HCT116 (cell line): ENCODE data around the gene TEX54. TPM values are rescaled to one million over a fixed set of nuclear protein-coding genes. Genes with fewer than 3 reads are reported as not detected.

Source experiments
- ATAC-seq: fragments of 200-7000 bp; cut with Tn5 transposase; 2 replicates; pipeline ENCODE4 v1.9.1; 2020; ENCODE audit warnings: mild to moderate bottlenecking, moderate library complexity
- BruUV-seq: library from RNA; stranded (reverse); fragments of 400-500 nt; replicated peaks from 2 replicates; lab custom pipeline; 2021; lab: Mats Ljungman, UMichigan
- CTCF ChIA-PET: fragments of 300-600 bp; sonication (Branson Sonifier 250); formaldehyde crosslinking; loops from one replicate; lab custom pipeline; 2021; ENCODE audit warnings: antibody characterized with exemption; lab: Charles Lee
- POLR2A ChIA-PET: fragments of 300-600, 350-600 bp; sonication (Branson Sonifier 250); formaldehyde crosslinking; loops from one replicate; lab custom pipeline; 2021; ENCODE audit warnings: antibody characterized with exemption; lab: Charles Lee
- RAD21 ChIA-PET, 2 experiments: fragments of 300-600 bp; sonication (Branson Sonifier 250); formaldehyde crosslinking; loops; one replicate each; lab custom pipeline; 2023; ENCODE audit warnings: low total read pairs in 2 of 2; ENCODE audit not compliant: uncharacterized antibody in 2 of 2, unreplicated experiment in 2 of 2, low non-redundant PET in 1 of 2; lab: Charles Lee
- DNase-seq: peaks from one replicate; pipeline ENCODE4 v3.0.0-alpha.2; 2010; ENCODE audit warnings: low read depth, low spot score
- H2AFZ ChIP-seq: fragments of 200-600 bp; shearing (Covaris generic), sonication (generic); 2 replicates; pipeline ENCODE4 v1.6.1; 2017; ENCODE audit warnings: low read depth, mixed run types, mixed read lengths, antibody characterized with exemption, low read length; ENCODE audit not compliant: poor library complexity, severe bottlenecking
- H3K27ac ChIP-seq: 2 replicates; pipeline ENCODE4 v1.5.1; 2012; ENCODE audit warnings: low read depth, low read length
- H3K27me3 ChIP-seq: fragments of 200-600 bp; sonication (generic); 2 replicates; pipeline ENCODE4 v1.6.1; 2016; ENCODE audit warnings: mixed run types, low read length, mixed read lengths; ENCODE audit not compliant: insufficient read depth
- H3K36me3 ChIP-seq, 2 experiments: fragments of 200-500 bp in 1 of 2; fragments of 200-600 bp in 1 of 2; sonication (Bioruptor generic) in 1 of 2; sonication (generic) in 1 of 2; 2 replicates each; pipeline versions ENCODE4 v1.5.1 to v1.6.1; 2014 to 2016; ENCODE audit warnings: low read length in 2 of 2, inconsistent platforms in 1 of 2, mixed read lengths in 1 of 2, mixed run types in 1 of 2; ENCODE audit not compliant: insufficient read depth in 2 of 2, control insufficient read depth in 1 of 2
- H3K4me1 ChIP-seq, 2 experiments: fragments of 200-600 bp in 1 of 2; sonication (generic) in 1 of 2; 2 replicates each; pipeline versions ENCODE4 v1.5.1 to v1.6.1; 2012 to 2017; ENCODE audit warnings: low read length in 2 of 2, inconsistent platforms in 1 of 2, mild to moderate bottlenecking in 1 of 2, mixed read lengths in 1 of 2, mixed run types in 1 of 2, moderate library complexity in 1 of 2; ENCODE audit not compliant: insufficient read depth in 2 of 2, control insufficient read depth in 1 of 2
- H3K4me2 ChIP-seq: fragments of 200-600 bp; sonication (generic); 2 replicates; pipeline ENCODE4 v1.6.1; 2017; ENCODE audit warnings: mixed run types, low read length, mixed read lengths
- H3K4me3 ChIP-seq, 2 experiments: fragments of 200-600 bp in 1 of 2; sonication (generic) in 1 of 2; replicated peaks in 1 of 2; 2 replicates each; pipeline ENCODE4 v1.5.1; 2011 to 2016; ENCODE audit warnings: low read length in 2 of 2, control low read depth in 1 of 2, low read depth in 1 of 2, mild to moderate bottlenecking in 1 of 2, mixed read lengths in 1 of 2, mixed run types in 1 of 2
- H3K79me2 ChIP-seq: fragments of 200-600 bp; sonication (generic); 2 replicates; pipeline ENCODE4 v1.6.1; 2017; ENCODE audit warnings: mild to moderate bottlenecking, mixed run types, low read length, moderate library complexity, mixed read lengths; ENCODE audit not compliant: insufficient read depth
- H3K9ac ChIP-seq: fragments of 200-600 bp; sonication (generic); 2 replicates; pipeline ENCODE4 v1.6.1; 2016; ENCODE audit warnings: low read length, mixed read lengths
- H3K9me2 ChIP-seq: fragments of 200-600 bp; sonication (generic), shearing (Covaris generic); 2 replicates; pipeline ENCODE4 v1.6.1; 2017; ENCODE audit warnings: mixed run types, mild to moderate bottlenecking, moderate library complexity; ENCODE audit not compliant: insufficient read depth
- H3K9me3 ChIP-seq, 2 experiments: fragments of 200-500 bp in 1 of 2; fragments of 200-600 bp in 1 of 2; sonication (Bioruptor generic) in 1 of 2; sonication (generic) in 1 of 2; 2 replicates each; pipeline ENCODE4 v1.6.1; 2014 to 2017; ENCODE audit warnings: low read length in 2 of 2, mixed read lengths in 2 of 2, inconsistent platforms in 1 of 2, low read depth in 1 of 2, mild to moderate bottlenecking in 1 of 2, mixed run types in 1 of 2, moderate library complexity in 1 of 2; ENCODE audit not compliant: control insufficient read depth in 1 of 2, insufficient read depth in 1 of 2
- H4K20me1 ChIP-seq: fragments of 200-600 bp; sonication (generic), shearing (Covaris generic); 2 replicates; pipeline ENCODE4 v1.6.1; 2017; ENCODE audit warnings: mixed run types, mild to moderate bottlenecking, moderate library complexity; ENCODE audit not compliant: insufficient read depth
- CBX3 ChIP-seq: IDR thresholded peaks from 2 replicates; pipeline ENCODE4 v1.6.1; 2012; ENCODE audit warnings: low read depth
- EGR1 ChIP-seq: IDR thresholded peaks from 2 replicates; pipeline ENCODE4 v1.6.1; 2012; ENCODE audit warnings: low read depth
- EZH2 ChIP-seq: fragments of 200-600 bp; sonication (generic); IDR thresholded peaks from 2 replicates; pipeline ENCODE4 v1.6.1; 2017; ENCODE audit warnings: antibody characterized with exemption, mixed run types
- EZH2phosphoT487 ChIP-seq: fragments of 200-600 bp; IDR thresholded peaks from 2 replicates; pipeline ENCODE4 v1.6.1; 2018; ENCODE audit warnings: antibody characterized with exemption, borderline replicate concordance
- FOSL1 ChIP-seq: IDR thresholded peaks from 2 replicates; pipeline ENCODE4 v1.6.1; 2012; ENCODE audit warnings: low read depth
- MAX ChIP-seq: IDR thresholded peaks from 2 replicates; pipeline ENCODE4 v1.6.1; 2012
- POLR2AphosphoS5 ChIP-seq: IDR thresholded peaks from 2 replicates; pipeline ENCODE4 v1.6.1; 2011; ENCODE audit warnings: mild to moderate bottlenecking, low read depth, low read length, moderate library complexity
- REST ChIP-seq: IDR thresholded peaks from 2 replicates; pipeline ENCODE4 v1.6.1; 2012; ENCODE audit warnings: low read depth
- SP1 ChIP-seq: IDR thresholded peaks from 2 replicates; pipeline ENCODE4 v1.6.1; 2012; ENCODE audit warnings: low read depth
- TCF7L2 ChIP-seq: IDR thresholded peaks from 2 replicates; pipeline ENCODE4 v1.7.0; 2011; ENCODE audit warnings: borderline replicate concordance, inconsistent platforms; ENCODE audit not compliant: insufficient read depth, insufficient read length; ENCODE audit errors: extremely low read depth
- ZFX ChIP-seq: fragments of 450-650 bp; IDR thresholded peaks from 2 replicates; pipeline ENCODE4 v1.6.1; 2017
- ZNF274 ChIP-seq: fragments of 200-500 bp; sonication (Bioruptor generic); IDR thresholded peaks from 2 replicates; pipeline ENCODE4 v1.6.1; 2014; ENCODE audit warnings: mild to moderate bottlenecking, low read depth, low read length, inconsistent platforms
- intact Hi-C: fragments of 100-400 bp; cut with micrococcal nuclease; formaldehyde crosslinking; loops from 2 replicates; pipeline ENCODE4 v1.10.0; 2022
- total RNA-seq: library from RNA; stranded (reverse); gene quantifications from one replicate; pipeline ENCODE4 v1.2.1, GENCODE V29; 2021; ENCODE audit not compliant: unreplicated experiment
- TF ChIP-seq, protein P1 (sequence below): IDR thresholded peaks from 2 replicates; pipeline ENCODE4 v1.6.1; 2012
- TF ChIP-seq, protein P2 (sequence below), 3 experiments: fragments of 200-600 bp in 1 of 3; sonication (generic) in 1 of 3; IDR thresholded peaks in 2 of 3; conservative IDR thresholded peaks in 1 of 3; 2 replicates each; pipeline ENCODE4 v1.5.1; 2012 to 2017; ENCODE audit warnings: low read depth in 2 of 3, low read length in 2 of 3, antibody characterized with exemption in 1 of 3, borderline replicate concordance in 1 of 3, control low read depth in 1 of 3, mild to moderate bottlenecking in 1 of 3, mixed read lengths in 1 of 3, mixed run types in 1 of 3, moderate library complexity in 1 of 3; ENCODE audit not compliant: insufficient read depth in 1 of 3

Gene TEX54
- total RNA-seq, 1 experiment from 2014 or later: not detected

- Histone ChIP-seq H3K4me2 (no peak overlapping the region), H3K79me2 (no peaks in the 10 kb centered on the region), H3K27ac (no peak overlapping the region), H3K9me2 (no peaks in the 10 kb centered on the region), H3K9ac (no peak overlapping the region), H3K36me3 (peaks cover 0 to 15% of the 10 kb centered on the region in 2 experiments; a peak in 3 of 4 replicates), H4K20me1 (no peaks in the 10 kb centered on the region), H3K4me3 (no peak overlapping the region), H3K9me3 (no peaks in the 10 kb centered on the region), H3K27me3 (no peaks in the 10 kb centered on the region), H2AFZ (no peak overlapping the region), H3K4me1 (no peaks in the 10 kb centered on the region)
- ChIA-PET RAD21 (no interaction called here), POLR2A (interaction anchor here (0.6 to 1.8 kb wide), 3 partner anchors 11 to 24 kb away, joined by 3 to 12 read pairs (median 7); partner anchors contain the start of gene STX5), CTCF (interaction anchor here (0.8 kb wide), 1 partner anchor 12 kb away, joined by 3 read pairs; no protein-coding TSS in a partner anchor)
- TSS peak; percentile 23 for BruUV-seq
- TF ChIP-seq MAX: no peak
- TF ChIP-seq EZH2phosphoT487: no peak
- TF ChIP-seq EGR1: no peak
- no peak for TF ChIP-seq SP1
- intact Hi-C loops: no loop called here
- DNase-seq (no peak), ATAC-seq (no peak)
These were observed 15.5 kb downstream of the TEX54 start for GRCh38 chr11:62817129-62817528.

DNA sequence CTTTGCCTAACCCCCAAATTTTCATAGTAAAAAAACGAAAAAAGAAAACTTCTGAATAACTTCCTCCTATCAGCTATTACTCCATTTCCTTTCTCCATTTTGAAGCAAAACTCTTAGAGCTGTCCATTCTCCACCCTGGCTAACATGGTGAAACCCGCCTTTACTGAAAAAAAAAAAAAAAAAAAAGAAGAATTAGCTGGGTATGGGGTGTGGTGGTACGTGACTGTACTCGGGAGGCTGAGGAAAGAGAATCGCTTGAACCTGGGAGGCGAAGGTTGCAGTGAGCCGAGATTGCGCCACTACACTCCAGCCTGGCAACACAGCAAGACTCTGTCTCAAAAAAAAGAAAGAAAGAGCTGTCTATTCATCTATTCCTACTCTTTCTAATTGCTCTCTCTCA lies 16.1 kb downstream of the TEX54 start:
- RAD21 ChIA-PET: no interaction called here
- Histone ChIP-seq H4K20me1 (no peaks in the 10 kb centered on the region), H3K4me1 (no peaks in the 10 kb centered on the region), H3K27me3 (no peaks in the 10 kb centered on the region), H2AFZ (no peak overlapping the region), H3K9me2 (no peaks in the 10 kb centered on the region), H3K9me3 (no peaks in the 10 kb centered on the region), H3K4me3 (no peak overlapping the region), H3K79me2 (no peaks in the 10 kb centered on the region), H3K27ac (no peak overlapping the region), H3K36me3 (peaks cover 0 to 15% of the 10 kb centered on the region in 2 experiments; a peak in 3 of 4 replicates), H3K9ac (no peak overlapping the region), H3K4me2 (no peak overlapping the region)
- intact Hi-C loops: no loop called here
- ATAC-seq: no peak
- no TSS peak for BruUV-seq
- CTCF ChIA-PET: interaction anchor here (0.8 kb wide), 1 partner anchor 12 kb away, joined by 3 read pairs; no protein-coding TSS in a partner anchor
- DNase-seq: no peak
- POLR2A ChIA-PET: interaction anchor here (0.6 to 1.8 kb wide), 4 partner anchors 9 to 24 kb away, joined by 3 to 12 read pairs (median 6); partner anchors contain the start of gene STX5
- TF ChIP-seq REST (no peak), SP1 (no peak), CBX3 (no peak), EZH2phosphoT487 (no peak), MAX (no peak), ZFX (no peak), POLR2AphosphoS5 (no peak), ZNF274 (no peak), EZH2 (no peak), TCF7L2 (no peak), FOSL1 (no peak)
- TF ChIP-seq, protein P1, sequence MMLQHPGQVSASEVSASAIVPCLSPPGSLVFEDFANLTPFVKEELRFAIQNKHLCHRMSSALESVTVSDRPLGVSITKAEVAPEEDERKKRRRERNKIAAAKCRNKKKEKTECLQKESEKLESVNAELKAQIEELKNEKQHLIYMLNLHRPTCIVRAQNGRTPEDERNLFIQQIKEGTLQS: no peak
- TF ChIP-seq, protein P2, sequence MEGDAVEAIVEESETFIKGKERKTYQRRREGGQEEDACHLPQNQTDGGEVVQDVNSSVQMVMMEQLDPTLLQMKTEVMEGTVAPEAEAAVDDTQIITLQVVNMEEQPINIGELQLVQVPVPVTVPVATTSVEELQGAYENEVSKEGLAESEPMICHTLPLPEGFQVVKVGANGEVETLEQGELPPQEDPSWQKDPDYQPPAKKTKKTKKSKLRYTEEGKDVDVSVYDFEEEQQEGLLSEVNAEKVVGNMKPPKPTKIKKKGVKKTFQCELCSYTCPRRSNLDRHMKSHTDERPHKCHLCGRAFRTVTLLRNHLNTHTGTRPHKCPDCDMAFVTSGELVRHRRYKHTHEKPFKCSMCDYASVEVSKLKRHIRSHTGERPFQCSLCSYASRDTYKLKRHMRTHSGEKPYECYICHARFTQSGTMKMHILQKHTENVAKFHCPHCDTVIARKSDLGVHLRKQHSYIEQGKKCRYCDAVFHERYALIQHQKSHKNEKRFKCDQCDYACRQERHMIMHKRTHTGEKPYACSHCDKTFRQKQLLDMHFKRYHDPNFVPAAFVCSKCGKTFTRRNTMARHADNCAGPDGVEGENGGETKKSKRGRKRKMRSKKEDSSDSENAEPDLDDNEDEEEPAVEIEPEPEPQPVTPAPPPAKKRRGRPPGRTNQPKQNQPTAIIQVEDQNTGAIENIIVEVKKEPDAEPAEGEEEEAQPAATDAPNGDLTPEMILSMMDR (IDR thresholded peaks at IDR 0.05 in 2 of 3, conservative IDR thresholded peaks at IDR 0.05 in 1 of 3; ENCODE audit: borderline replicate concordance in 1 of 3, insufficient read depth in 1 of 3, low read depth in 2 of 3, low read length in 2 of 3): no peak
